22Rv1 (cell line): ENCODE results near the gene GRWD1.
A peak's percentile ranks its signal among the peaks of the same experiment; 100 is the strongest.

Experiments used
- H3K27ac ChIP-seq: fragments of 450-650 bp; 2 replicates; pipeline ENCODE4 v1.5.1; 2017
- CTCF ChIP-seq: fragments of 450-650 bp; IDR thresholded peaks from 2 replicates; pipeline ENCODE4 v1.5.1; 2017; ENCODE audit warnings: mild to moderate bottlenecking
- ZFX ChIP-seq: fragments of 450-650 bp; IDR thresholded peaks from 2 replicates; pipeline ENCODE4 v1.6.1; 2017; ENCODE audit warnings: antibody characterized with exemption, borderline replicate concordance

GRWD1 gene

DNA sequence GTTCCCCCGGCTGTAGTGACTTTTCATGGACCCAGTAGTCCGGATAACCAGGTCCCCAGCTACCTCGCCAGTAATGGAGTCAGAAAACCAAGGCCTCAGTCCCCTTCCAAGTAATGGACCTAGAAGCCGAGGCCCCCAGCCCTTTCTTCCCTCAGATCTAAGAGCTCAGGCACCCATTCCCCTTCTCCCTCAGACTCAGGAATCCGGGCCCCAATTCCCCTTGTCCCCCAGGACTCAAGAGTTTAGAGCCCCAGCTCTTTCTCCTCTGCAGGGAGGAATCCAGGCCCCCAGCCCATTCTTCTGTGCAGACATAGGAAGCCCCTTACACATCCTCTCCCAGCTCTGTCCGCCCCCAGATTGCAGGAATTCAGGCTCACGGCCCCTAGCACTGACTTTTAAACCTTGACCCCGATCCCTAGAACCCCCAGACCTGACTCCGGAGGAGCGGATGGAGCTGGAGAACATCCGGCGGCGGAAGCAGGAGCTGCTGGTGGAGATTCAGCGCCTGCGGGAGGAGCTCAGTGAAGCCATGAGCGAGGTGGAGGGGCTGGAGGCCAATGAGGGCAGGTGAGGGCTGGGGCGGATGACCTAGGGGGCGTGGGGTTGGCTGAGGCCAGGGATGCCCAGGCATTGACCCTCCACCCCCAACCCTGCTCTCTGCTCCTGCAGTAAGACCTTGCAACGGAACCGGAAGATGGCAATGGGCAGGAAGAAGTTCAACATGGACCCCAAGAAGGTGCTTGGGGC is 24.3 kb downstream of the GRWD1 start:
- peak overlapping the region; percentile 97 for H3K27ac ChIP-seq

GRCh38 chr19:48470856-48471255 is 25.1 kb downstream of the GRWD1 start:
- peak overlapping the region; percentile 97; the same call in 1 of the 2 replicates for H3K27ac ChIP-seq
- no peak for TF ChIP-seq CTCF
- TF ChIP-seq ZFX = no peak

More for the DNA sequence above, 24.3 kb downstream of the GRWD1 start:
- TF ChIP-seq CTCF (no peak), ZFX (no peak)

- TF ChIP-seq CTCF (no peak), ZFX (no peak)
- no peak overlapping the region for H3K27ac ChIP-seq
Observed at GRCh38 chr19:48471836-48472235, 26.1 kb downstream of the GRWD1 start.

DNA sequence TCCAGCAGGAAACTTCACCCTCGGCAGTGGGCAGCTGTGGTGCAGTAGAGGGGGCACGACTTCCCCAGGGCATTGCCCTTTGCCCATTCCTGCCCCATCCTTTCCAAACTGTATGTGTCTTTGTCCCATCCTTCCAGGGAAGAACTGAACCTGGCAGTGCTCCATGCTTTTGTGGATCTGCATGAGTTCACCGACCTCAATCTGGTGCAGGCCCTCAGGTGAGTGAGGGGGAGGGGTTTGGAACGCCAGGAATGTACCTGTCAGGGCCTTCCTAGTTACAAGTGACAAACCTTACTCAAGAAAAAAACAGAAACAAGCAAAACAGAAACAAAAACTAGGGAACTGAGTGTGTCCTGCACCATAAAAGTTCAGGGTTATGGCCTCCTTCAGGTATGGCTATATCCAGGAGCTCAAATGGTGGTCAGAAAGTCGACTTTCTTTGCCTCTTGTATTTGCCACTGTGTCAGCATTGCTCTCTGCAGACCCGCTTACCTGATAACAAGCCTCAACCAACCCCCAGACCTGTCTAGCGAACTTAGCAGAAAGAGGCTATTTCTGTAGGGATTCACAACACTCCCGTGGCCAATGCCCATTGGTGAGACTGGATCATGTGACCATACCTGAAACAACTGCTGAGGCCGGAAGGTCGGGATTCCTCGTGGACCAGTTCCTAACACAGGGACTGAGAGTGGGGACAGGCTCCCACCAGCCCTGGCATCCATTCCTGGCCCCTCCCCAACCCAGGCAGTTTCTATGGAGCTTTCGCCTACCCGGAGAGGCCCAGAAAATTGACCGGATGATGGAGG is 27.6 kb downstream of the GRWD1 start:
- TF ChIP-seq ZFX (no peak), CTCF (no peak)
- H3K27ac ChIP-seq = no peak overlapping the region

DNA sequence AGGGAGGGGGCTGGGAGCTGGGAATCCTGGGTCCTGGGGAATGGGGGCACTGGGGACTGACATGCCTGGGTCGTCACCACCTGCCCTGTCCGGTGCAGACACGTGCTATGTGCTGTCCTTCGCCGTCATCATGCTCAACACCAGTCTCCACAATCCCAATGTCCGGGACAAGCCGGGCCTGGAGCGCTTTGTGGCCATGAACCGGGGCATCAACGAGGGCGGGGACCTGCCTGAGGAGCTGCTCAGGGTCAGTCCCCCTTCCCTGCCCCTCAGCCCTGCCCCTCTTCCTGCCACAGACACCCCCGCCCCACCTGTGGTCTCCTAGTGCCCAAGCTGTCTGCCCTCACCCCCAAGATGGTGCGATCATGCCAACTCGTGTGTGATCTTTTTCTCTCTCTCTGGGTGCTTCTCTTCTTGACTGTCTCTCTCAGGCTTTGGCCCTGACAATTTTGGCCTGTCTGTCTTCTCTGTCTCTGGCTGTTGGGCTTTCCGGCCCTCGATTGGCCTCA is 28.4 kb downstream of the GRWD1 start:
- H3K27ac ChIP-seq = no peak overlapping the region
- TF ChIP-seq CTCF = no peak
- TF ChIP-seq ZFX = no peak

- no peak for TF ChIP-seq ZFX
- TF ChIP-seq CTCF = no peak
- H3K27ac ChIP-seq = no peak overlapping the region; the same call in 1 of the 2 replicates
Observed at GRCh38 chr19:48475369-48476068, 29.7 kb downstream of the GRWD1 start.
